BE2C (cell line): ENCODE data around the gene DCTPP1.
A peak's percentile ranks its signal among the peaks of the same experiment; 100 is the strongest.

Experiments used
- DNase-seq: peaks from one replicate; pipeline ENCODE4 v3.0.0-alpha.2; 2020
- H3K27me3 ChIP-seq: fragments of 250-450 bp; sonication (Bioruptor Pico); 2 replicates; pipeline ENCODE4 v1.5.1; 2020; ENCODE audit warnings: mild to moderate bottlenecking
- H3K36me3 ChIP-seq: fragments of 250-450 bp; sonication (Bioruptor Pico); 2 replicates; pipeline ENCODE4 v1.5.1; 2020; ENCODE audit warnings: mild to moderate bottlenecking
- H3K4me1 ChIP-seq: fragments of 250-450 bp; sonication (Bioruptor Pico); 2 replicates; pipeline ENCODE4 v1.5.1; 2020
- H3K4me3 ChIP-seq: 2 replicates; pipeline ENCODE4 v1.5.1; 2011; ENCODE audit warnings: low read depth, low read length
- H3K9me3 ChIP-seq: fragments of 250-450 bp; sonication (Bioruptor Pico); 2 replicates; pipeline ENCODE4 v1.5.1; 2020
- TF ChIP-seq, protein P1 (sequence below): IDR thresholded peaks from 2 replicates; pipeline ENCODE4 v1.5.1; 2012; ENCODE audit warnings: mild to moderate bottlenecking, low read depth, low read length

DCTPP1 gene

DNA sequence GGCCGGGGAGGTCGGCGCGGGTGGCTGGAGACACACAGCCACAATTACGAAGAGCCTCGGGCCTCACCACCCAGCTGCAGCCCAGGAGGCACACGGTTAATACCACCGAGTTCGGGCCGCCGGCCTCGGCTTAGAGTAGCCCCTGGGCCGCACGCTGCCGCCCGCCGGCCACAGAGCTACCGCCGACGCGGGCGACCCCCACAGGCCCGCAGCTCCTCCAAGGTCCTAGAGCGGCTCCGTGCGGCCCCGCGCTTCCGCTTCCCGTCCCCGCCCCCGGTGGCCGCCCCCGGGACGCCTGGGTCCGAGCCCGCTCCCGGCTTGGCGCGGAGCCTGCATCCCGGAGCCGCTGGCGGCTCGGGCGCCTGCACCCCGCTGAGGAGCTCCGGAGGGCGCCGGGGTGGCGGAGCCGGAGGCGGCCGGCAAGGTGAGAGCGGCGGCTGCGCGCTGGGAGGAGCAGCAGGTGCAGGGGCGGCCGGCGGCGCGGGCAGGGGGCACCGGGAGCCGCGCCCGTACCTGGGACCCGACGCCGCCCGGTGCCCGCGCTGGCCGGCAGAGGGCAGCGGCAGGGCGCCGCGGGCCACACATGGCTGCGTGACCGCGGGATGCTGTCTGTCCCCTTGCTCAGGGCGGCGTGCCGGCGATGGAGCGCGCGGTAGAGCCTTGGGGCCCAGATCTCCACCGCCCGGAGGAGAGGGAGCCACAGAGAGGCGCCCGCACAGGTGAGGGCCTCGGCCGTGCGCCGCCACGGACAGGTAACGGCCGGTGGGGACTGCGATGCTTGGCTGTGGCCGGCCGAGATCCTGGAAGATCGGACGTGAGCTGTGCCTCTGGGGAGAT, 34.5 kb downstream of the DCTPP1 start, which contains the start of gene ZNF48:
Gene ZNF48, plus strand, starts transcription at position 266 of the 837 bp plus-strand sequence. Its CDS starts 375 bp downstream, at position 641.
- Histone ChIP-seq H3K36me3 (peaks cover 25% of the 10 kb centered on the region), H3K4me1 (peaks cover 12% of the 10 kb centered on the region), H3K9me3 (no peaks in the 10 kb centered on the region), H3K4me3 (peak within 1 kb of the TSS; percentile 90), H3K27me3 (no peaks in the 10 kb centered on the region)
- DNase-seq = peak; percentile 92
- TF ChIP-seq, protein P1, sequence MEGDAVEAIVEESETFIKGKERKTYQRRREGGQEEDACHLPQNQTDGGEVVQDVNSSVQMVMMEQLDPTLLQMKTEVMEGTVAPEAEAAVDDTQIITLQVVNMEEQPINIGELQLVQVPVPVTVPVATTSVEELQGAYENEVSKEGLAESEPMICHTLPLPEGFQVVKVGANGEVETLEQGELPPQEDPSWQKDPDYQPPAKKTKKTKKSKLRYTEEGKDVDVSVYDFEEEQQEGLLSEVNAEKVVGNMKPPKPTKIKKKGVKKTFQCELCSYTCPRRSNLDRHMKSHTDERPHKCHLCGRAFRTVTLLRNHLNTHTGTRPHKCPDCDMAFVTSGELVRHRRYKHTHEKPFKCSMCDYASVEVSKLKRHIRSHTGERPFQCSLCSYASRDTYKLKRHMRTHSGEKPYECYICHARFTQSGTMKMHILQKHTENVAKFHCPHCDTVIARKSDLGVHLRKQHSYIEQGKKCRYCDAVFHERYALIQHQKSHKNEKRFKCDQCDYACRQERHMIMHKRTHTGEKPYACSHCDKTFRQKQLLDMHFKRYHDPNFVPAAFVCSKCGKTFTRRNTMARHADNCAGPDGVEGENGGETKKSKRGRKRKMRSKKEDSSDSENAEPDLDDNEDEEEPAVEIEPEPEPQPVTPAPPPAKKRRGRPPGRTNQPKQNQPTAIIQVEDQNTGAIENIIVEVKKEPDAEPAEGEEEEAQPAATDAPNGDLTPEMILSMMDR = peak; percentile 11; the same call in 1 of the 2 replicates

DNA sequence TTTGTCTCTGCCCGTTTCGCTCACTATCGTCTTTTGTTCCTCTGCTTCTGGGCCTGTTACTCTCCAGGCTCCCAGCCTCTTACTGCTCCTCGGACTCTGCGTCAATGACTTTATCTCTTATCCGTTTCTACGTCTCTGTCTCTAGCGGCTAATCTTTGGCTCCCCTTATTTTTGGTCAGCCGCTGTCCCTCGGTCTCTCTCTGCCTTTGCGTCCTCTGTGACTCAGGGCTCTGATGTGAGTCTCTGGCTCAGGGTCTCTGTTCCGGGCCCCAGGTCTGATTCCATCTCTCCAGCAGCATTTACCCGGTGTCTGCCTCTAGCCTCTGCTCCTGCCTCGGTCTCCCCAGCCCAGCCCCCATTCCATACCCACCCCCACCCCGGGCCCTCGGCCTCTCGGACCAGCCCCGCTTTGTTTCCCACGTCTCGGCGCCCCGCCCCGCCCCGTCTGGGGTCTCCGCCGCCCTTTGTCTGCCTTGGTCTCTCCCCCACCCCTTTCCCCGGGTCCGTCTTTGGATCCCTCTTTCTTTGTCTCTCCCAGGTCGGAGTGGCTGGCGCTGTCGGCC, 35.2 kb downstream of the DCTPP1 start:
- H3K9me3 ChIP-seq = no peaks in the 10 kb centered on the region
- H3K36me3 ChIP-seq = peaks cover 25% of the 10 kb centered on the region
- H3K4me3 ChIP-seq = peak overlapping the region; percentile 90
- peaks cover 12% of the 10 kb centered on the region for H3K4me1 ChIP-seq
- TF ChIP-seq, protein P1 = no peak
- DNase-seq = no peak
- H3K27me3 ChIP-seq = no peaks in the 10 kb centered on the region

DNA sequence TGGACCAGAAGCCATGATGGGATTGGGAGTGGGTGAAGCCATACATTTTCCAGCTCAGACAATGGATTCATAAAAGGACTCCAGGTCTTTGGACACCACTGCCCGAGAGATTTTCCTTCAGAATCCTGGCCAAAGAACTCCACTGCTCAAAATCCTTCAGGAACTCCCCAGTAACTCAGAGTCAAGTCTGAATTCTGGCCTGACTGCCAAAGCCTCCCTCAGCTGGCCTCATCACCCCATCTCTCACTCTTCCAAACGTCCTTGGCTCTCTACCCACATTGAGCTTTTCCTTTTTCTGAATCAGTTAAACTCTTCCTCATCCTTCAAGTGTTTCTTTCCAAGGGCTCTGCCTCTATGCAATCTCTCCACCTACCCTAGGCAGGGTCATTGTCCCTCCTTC, 46.3 kb downstream of the DCTPP1 start:
- Histone ChIP-seq H3K4me1 (peaks cover 5% of the 10 kb centered on the region; the same call in 1 of the 2 replicates), H3K36me3 (no peaks in the 10 kb centered on the region), H3K9me3 (no peaks in the 10 kb centered on the region), H3K27me3 (no peaks in the 10 kb centered on the region), H3K4me3 (no peak overlapping the region)
- DNase-seq = no peak
- TF ChIP-seq, protein P1 = no peak

DNA sequence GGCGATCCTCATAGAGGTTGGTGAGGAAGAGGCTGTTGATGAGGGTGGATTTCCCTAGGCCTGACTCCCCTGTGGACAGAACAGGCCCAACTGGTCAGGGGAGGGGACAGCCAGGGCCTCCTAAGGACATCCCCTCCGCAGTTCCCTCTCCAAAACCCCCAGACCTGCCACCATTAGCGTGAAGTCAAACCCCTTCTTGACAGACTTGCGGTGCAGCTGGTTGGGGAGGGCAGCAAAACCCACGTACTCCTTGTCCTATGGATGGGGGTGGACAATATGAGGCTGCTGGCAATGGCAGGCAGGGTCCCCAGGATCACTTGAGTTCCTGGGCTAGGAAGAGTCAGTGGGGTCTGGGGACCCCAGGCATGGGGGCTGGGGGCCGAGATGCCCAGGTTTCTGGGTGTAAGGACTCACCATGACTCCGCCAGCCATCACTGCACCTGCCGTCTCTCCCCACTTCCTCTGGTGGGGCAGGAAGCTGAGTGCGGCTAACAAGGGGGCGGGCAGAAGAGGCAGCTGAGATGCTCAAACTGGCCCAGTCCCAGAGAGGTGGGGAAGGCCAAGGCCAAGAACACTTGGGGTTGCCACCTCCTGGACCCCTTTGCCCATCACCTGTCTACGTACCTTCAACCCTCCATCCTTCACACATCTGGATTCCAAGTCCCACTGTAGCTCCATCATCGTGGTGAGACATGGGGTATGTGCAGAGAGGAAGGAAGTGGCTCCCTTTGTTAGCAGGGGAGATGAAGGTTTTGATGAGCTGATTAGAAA, 47.5 kb downstream of the DCTPP1 start, which contains the start of gene SEPTIN1:
Gene SEPTIN1, minus strand, starts transcription at position 451 of the 771 bp plus-strand sequence. Its CDS starts 19 bp downstream, at position 432.
- TF ChIP-seq, protein P1 = no peak
- DNase-seq = no peak
- Histone ChIP-seq H3K4me1 (peaks cover 6% of the 10 kb centered on the region; the same call in 1 of the 2 replicates), H3K27me3 (no peaks in the 10 kb centered on the region), H3K4me3 (no peak within 1 kb of the TSS), H3K36me3 (no peaks in the 10 kb centered on the region), H3K9me3 (no peaks in the 10 kb centered on the region)

DNA sequence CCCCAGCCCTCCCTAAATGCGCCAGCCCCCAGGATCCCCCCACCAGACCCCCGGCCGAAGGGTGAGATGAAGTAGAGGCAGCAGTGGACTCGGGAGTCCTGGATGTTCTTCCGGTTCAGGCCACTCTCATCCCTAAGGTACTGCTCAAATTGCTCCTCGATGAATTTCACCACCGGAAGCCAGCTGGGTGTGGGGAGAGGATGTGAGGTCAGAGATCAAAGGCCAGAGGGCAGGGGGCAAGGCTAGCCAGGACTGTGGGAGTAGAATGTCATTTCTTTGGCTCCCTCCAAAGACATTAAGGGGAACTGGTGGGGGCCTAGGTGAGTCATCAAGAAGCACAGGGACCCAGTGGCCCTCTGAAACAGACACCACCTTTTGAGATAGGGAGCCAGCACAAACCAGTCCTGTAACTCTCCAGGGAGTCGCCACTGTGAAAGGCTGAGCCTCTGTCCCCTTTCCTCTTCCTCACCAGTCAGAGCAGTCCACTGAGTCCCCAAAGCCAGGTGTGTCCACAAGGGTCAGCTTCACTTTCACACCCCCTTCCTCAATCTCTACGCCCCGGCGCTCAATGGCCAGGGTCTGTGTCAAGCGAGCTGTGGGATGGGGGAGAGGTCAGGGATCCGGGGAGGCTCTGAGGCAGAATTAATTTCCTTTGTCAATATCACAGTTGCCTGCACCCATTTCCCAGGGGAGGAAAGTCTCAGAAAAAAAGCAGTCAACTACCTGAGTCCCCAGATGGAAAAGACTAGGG, 48.4 kb downstream of the DCTPP1 start:
- H3K36me3 ChIP-seq = no peaks in the 10 kb centered on the region
- no peaks in the 10 kb centered on the region for H3K27me3 ChIP-seq
- H3K4me3 ChIP-seq = no peak overlapping the region
- no peaks in the 10 kb centered on the region for H3K9me3 ChIP-seq
- H3K4me1 ChIP-seq = peaks cover 8% of the 10 kb centered on the region; the same call in 1 of the 2 replicates
- TF ChIP-seq, protein P1 = no peak
- peak; percentile 47 for DNase-seq
